ENCODE data around the gene SMOC1.

The SMOC1 gene

DNA sequence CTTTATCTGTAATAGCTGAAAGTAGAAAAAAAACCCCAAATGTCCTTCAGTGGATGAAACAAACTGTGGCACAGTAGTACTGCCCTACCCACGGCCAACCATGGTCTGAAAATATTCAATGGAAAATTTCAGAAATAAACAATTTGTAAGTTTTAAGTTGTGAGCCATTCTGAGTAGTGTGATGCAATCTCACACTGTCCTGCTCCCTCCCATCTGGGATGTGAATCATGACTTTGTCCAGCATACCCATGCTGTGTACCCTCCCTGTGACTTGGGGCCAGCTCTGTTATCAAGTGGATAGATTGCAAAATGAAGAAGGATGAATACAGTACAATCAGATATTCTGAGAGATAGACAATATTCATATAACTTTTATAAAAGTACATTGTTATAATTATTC lies 106.2 kb downstream of the SMOC1 start:
- Mint-ChIP-seq H3K27me3 (peaks cover 78% of the 10 kb centered on the region), H3K4me1 (no peaks in the 10 kb centered on the region), H3K4me3 (no peak overlapping the region), H3K36me3 (ENCODE audit: insufficient read depth) (peaks cover 2% of the 10 kb centered on the region), H3K27ac (ENCODE audit: low read depth) (no peak overlapping the region), H3K9me3 (no peaks in the 10 kb centered on the region)
- ATAC-seq (replicated peaks; ENCODE audit: extremely low read depth, poor library complexity, severe bottlenecking), result no peak
- DNase-seq (ENCODE audit: low spot score in 2 of 2), result no peak

DNA sequence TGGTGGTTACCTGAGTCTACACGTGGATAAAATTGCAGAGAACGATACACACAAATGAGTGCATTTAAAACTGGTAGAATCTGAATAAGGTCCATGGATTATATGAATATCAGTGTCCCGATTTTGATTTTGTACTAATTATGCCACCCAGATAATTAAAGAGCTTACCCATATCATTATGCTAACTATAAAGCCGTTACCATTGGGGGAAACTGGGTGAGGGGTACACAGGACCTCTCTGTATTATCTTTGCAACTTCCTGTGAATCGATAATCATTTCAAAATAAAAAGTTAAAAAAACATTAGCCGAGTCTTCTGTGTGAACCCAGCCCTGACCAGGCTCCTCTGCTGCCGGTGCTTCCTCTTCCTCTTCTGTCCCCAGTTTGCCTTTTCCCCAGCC lies 107.1 kb downstream of the SMOC1 start:
- H3K27ac Mint-ChIP-seq (ENCODE audit: low read depth), result no peak overlapping the region
- peaks cover 2% of the 10 kb centered on the region for H3K36me3 Mint-ChIP-seq (ENCODE audit: insufficient read depth)
- ATAC-seq (replicated peaks; ENCODE audit: extremely low read depth, poor library complexity, severe bottlenecking) (no peak), DNase-seq (ENCODE audit: low spot score in 2 of 2) (no peak)
- H3K4me3 Mint-ChIP-seq, result no peak overlapping the region
- peaks cover 75% of the 10 kb centered on the region for H3K27me3 Mint-ChIP-seq
- no peaks in the 10 kb centered on the region for H3K9me3 Mint-ChIP-seq
- no peaks in the 10 kb centered on the region for H3K4me1 Mint-ChIP-seq

DNA sequence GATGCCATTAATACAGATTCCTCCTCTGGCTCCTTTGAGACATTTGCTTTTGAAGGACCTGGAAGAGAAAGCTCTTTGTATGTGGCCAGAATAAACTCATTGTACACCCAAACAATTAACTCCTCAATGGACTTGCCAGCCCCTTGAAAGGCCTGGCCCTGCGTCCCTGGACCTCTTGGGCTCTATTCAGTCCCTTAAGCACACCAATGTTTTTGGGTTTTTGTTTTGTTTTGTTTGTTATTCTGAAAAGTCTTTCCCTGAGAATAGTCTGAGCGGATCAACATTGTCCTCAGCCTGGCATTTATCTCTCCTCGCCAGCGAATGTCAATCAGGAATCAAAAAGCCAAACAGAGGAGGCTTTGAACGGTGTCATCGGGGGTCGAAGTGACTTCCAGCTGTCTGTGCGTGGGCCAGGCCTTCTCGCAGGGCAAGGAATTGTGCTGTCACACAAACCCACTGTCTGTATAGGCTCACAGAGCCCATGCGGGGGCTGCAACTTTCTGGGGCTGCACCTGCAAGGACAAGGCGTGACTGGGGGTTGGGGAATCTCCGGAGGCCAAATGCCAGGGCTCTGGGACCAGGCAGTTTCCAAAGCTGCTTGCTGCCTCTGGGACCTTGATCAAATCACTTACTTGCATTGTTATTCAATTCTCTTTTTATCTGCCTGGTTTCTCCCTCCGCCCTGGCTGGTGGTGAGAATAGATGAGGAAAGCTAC lies 108.3 kb downstream of the SMOC1 start:
- no peak overlapping the region for H3K4me3 Mint-ChIP-seq
- ATAC-seq (replicated peaks; ENCODE audit: extremely low read depth, poor library complexity, severe bottlenecking), result no peak

DNA sequence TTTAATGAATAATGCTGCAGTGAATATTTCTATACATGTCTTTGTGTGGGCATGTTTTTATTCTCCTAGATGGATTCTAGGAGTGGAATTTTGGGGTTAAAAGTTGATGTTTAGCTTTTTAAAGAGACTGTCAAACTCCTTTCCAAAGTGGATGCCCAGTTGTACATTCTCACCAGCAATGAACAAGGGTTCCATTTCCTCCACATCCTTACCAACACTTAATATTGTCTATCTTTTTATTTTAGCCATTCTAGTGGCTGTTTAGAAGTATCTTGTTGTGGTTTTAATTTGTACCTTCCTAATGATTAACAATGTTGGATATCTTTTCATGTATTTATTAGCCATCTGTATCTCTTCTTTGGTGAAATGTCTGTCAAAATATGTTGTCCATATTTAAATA lies 109.8 kb downstream of the SMOC1 start:
- Mint-ChIP-seq H3K27me3 (peaks cover 74% of the 10 kb centered on the region), H3K27ac (ENCODE audit: low read depth) (no peak overlapping the region), H3K9me3 (no peaks in the 10 kb centered on the region), H3K4me3 (no peak overlapping the region), H3K4me1 (no peaks in the 10 kb centered on the region), H3K36me3 (ENCODE audit: insufficient read depth) (peaks cover 1% of the 10 kb centered on the region)
- ATAC-seq (replicated peaks; ENCODE audit: extremely low read depth, poor library complexity, severe bottlenecking) (no peak), DNase-seq (ENCODE audit: low spot score in 2 of 2) (no peak)

More for the DNA sequence above, 108.3 kb downstream of the SMOC1 start:
- Mint-ChIP-seq H3K27me3 (peaks cover 73% of the 10 kb centered on the region), H3K27ac (ENCODE audit: low read depth) (no peak overlapping the region), H3K36me3 (ENCODE audit: insufficient read depth) (peaks cover 2% of the 10 kb centered on the region), H3K9me3 (no peaks in the 10 kb centered on the region), H3K4me1 (no peaks in the 10 kb centered on the region)
- no peak for DNase-seq (ENCODE audit: low spot score in 2 of 2)

DNA sequence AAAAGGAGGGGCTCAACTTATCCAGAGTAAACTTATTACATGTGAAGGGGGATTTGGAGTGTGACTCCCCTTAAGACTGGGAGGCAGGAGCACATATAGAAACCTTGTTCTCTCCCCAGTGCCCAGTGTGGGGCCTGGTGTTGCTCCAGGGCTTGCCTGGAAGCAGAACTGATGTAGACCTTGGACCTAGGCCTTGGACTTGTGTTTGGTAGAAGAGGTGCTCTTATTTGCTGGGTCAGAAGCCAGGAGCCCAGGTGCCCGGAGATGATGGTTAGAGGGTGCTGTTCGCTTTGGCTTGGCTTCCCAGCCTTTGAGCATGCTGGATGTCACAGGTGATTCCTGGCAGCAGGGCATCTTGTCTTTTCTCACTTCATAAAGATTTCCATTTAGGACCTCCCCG lies 110.4 kb downstream of the SMOC1 start:
- no peak overlapping the region for H3K27ac Mint-ChIP-seq (ENCODE audit: low read depth)
- DNase-seq (ENCODE audit: low spot score in 2 of 2) (no peak), ATAC-seq (replicated peaks; ENCODE audit: extremely low read depth, poor library complexity, severe bottlenecking) (no peak)
- no peak overlapping the region for H3K4me3 Mint-ChIP-seq
- H3K4me1 Mint-ChIP-seq, result no peaks in the 10 kb centered on the region
- no peaks in the 10 kb centered on the region for H3K36me3 Mint-ChIP-seq (ENCODE audit: insufficient read depth)
- H3K27me3 Mint-ChIP-seq, result peaks cover 79% of the 10 kb centered on the region
- H3K9me3 Mint-ChIP-seq, result no peaks in the 10 kb centered on the region

DNA sequence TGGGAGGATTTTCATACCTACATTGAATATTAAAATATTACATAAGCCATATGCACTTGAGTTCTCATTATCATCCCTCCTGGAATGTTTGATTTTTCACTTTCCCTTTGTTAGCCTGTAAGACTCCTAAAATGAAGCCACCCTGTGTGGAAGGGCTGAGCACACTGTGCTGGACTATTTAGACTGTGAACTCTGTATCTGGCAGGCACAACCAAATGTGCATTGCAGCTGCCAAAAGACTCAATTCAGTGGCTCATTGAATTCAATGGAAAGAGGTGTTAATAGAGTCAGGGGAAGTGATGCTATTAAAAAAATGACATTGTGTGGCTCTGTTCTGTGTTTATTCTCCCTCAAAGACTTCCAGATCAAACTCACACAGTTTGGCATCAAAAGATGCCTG lies 111.1 kb downstream of the SMOC1 start:
- Mint-ChIP-seq H3K4me3 (no peak overlapping the region), H3K36me3 (ENCODE audit: insufficient read depth) (no peaks in the 10 kb centered on the region), H3K4me1 (no peaks in the 10 kb centered on the region), H3K9me3 (no peaks in the 10 kb centered on the region), H3K27ac (ENCODE audit: low read depth) (no peak overlapping the region), H3K27me3 (peaks cover 86% of the 10 kb centered on the region)
- ATAC-seq (replicated peaks; ENCODE audit: extremely low read depth, poor library complexity, severe bottlenecking), result no peak
- DNase-seq (ENCODE audit: low spot score in 2 of 2), result no peak

DNA sequence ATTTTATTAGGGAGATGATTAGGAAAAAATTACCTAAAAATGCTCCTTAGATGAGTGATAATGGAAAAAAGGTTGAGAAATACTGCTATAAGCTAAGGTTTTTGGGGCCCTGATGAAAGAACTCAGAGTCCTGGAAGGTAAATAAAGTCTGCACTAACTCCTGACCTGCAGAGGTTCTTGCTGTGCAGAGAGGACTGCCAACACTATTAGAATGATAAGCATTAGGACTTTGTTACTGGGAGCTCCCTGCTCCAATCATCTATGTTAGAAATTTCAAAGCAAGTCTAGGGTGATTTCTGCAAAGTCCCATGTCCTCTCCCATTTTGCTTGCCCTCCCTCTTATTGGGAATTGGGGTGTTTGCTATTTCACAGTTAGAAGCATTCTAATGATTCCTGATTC lies 112.2 kb downstream of the SMOC1 start:
- no peaks in the 10 kb centered on the region for H3K9me3 Mint-ChIP-seq
- H3K4me3 Mint-ChIP-seq, result no peak overlapping the region
- DNase-seq (ENCODE audit: low spot score in 2 of 2), result no peak
- H3K27me3 Mint-ChIP-seq, result peaks cover 79% of the 10 kb centered on the region
- H3K36me3 Mint-ChIP-seq (ENCODE audit: insufficient read depth), result no peaks in the 10 kb centered on the region
- ATAC-seq (replicated peaks; ENCODE audit: extremely low read depth, poor library complexity, severe bottlenecking), result no peak
- no peak overlapping the region for H3K27ac Mint-ChIP-seq (ENCODE audit: low read depth)
- H3K4me1 Mint-ChIP-seq, result no peaks in the 10 kb centered on the region

DNA sequence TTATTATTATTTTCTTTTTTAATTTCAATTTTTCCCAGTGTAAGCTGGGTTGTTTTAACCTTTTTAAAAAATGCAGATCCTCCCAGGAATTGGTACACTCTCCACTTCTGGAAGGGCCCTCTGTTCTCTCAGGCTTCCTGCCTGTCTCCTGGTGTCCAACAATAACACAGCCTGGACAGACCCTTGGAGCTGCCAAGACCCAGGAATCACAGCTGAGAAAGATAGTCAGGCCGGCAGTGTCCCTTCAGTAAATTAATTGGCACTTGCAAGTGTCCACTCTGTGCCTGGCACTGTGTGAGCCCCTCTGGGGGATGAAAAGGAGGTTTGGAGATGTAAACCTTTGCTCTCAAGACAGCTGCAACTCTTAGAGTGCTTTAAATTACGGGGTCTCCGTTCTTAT lies 113.3 kb downstream of the SMOC1 start:
- no peak for DNase-seq (ENCODE audit: low spot score in 2 of 2)
- H3K9me3 Mint-ChIP-seq, result no peaks in the 10 kb centered on the region
- ATAC-seq (replicated peaks; ENCODE audit: extremely low read depth, poor library complexity, severe bottlenecking), result no peak
- H3K4me1 Mint-ChIP-seq, result no peaks in the 10 kb centered on the region
- H3K4me3 Mint-ChIP-seq, result no peak overlapping the region
- no peak overlapping the region for H3K27ac Mint-ChIP-seq (ENCODE audit: low read depth)
- peaks cover 72% of the 10 kb centered on the region for H3K27me3 Mint-ChIP-seq
- no peaks in the 10 kb centered on the region for H3K36me3 Mint-ChIP-seq (ENCODE audit: insufficient read depth)

DNA sequence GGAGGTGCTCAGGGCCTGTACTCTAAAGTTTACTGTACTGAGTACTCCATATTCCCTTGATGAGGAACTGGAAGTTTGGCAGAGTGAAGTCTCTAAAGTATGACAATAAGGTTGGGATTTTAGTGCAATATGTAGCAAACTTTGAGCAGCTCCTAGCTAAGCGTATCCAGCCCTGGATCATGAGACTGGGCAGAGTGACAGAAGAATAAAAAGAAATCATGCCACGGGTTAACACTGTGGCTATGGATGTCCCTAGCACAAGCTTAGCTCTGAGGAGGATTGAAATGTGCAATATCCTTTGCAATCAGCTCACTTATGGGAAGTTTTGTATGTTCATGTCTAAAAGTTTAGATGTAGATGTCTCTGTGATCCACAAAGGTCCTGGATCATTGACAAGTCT lies 114.1 kb downstream of the SMOC1 start:
- ATAC-seq (replicated peaks; ENCODE audit: extremely low read depth, poor library complexity, severe bottlenecking) (no peak), DNase-seq (ENCODE audit: low spot score in 2 of 2) (no peak)
- H3K4me1 Mint-ChIP-seq, result no peaks in the 10 kb centered on the region
- no peaks in the 10 kb centered on the region for H3K9me3 Mint-ChIP-seq
- no peaks in the 10 kb centered on the region for H3K36me3 Mint-ChIP-seq (ENCODE audit: insufficient read depth)
- peaks cover 69% of the 10 kb centered on the region for H3K27me3 Mint-ChIP-seq
- H3K27ac Mint-ChIP-seq (ENCODE audit: low read depth), result no peak overlapping the region
- no peak overlapping the region for H3K4me3 Mint-ChIP-seq

DNA sequence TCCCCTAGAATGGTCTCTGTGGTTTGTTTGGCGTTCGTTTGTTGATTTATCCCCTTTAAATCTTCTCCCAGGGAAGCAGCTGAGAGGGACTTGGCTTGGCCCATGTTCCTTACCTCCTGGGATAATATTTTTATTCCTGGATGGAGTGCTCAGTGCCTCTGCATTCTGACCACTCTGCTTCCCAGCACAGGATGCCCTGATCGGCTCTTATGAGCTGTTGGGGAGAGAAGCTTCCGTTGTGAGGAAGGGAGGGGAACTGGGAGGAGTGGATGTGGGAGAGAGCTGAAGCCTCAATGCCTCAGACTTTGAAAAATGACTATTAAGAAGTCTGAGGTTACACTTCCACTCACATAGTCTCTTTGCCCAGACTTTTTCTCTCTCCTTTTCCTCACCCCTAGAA lies 114.8 kb downstream of the SMOC1 start:
- no peaks in the 10 kb centered on the region for H3K9me3 Mint-ChIP-seq
- no peak overlapping the region for H3K27ac Mint-ChIP-seq (ENCODE audit: low read depth)
- H3K4me3 Mint-ChIP-seq, result no peak overlapping the region
- DNase-seq (ENCODE audit: low spot score in 2 of 2) (no peak), ATAC-seq (replicated peaks; ENCODE audit: extremely low read depth, poor library complexity, severe bottlenecking) (no peak)
- no peaks in the 10 kb centered on the region for H3K4me1 Mint-ChIP-seq
- peaks cover 69% of the 10 kb centered on the region for H3K27me3 Mint-ChIP-seq
- H3K36me3 Mint-ChIP-seq (ENCODE audit: insufficient read depth), result no peaks in the 10 kb centered on the region

DNA sequence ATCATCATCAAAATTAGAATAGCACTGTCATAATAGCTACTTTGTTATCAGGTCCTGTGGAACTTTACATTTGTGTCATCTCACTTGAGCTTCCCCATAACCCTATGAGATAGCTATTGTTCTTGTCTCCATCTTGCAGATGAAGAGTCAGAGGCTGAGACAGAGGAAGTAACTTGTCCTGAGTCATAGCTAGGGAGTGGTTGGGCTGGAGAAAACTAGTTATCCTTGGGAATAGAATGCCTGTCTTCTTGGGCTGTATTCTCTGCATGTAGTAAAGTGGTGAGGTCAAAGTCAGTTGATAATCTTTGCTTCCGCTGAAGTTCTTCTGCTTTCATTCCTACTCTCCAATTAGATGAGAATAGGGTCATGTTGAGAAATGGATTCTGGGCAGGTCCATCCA lies 117.0 kb downstream of the SMOC1 start:
- Mint-ChIP-seq H3K36me3 (ENCODE audit: insufficient read depth) (no peaks in the 10 kb centered on the region), H3K4me1 (no peaks in the 10 kb centered on the region), H3K27me3 (peaks cover 52% of the 10 kb centered on the region), H3K27ac (ENCODE audit: low read depth) (no peak overlapping the region), H3K9me3 (no peaks in the 10 kb centered on the region), H3K4me3 (no peak overlapping the region)
- DNase-seq (ENCODE audit: low spot score in 2 of 2) (no peak), ATAC-seq (replicated peaks; ENCODE audit: extremely low read depth, poor library complexity, severe bottlenecking) (no peak)

DNA sequence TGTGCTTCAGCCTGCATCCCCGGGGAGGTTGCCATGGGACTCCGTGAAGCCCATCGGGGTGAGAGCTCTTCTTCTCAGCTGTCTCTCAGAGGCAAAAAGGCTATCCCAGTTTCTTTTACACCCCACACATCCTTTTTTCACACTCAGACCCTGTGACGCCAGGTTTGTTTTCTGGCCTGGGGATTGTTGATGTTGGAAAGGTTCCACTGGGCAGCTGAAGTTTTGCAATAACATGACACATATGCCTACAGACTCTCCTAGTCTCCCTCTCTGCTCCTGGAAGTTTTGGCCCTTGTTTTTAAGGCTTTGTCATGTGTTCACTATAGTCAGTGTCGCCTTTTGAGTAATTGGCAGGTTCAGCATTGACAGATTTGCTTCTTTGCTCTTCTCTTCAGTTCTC lies 118.6 kb downstream of the SMOC1 start:
- no peaks in the 10 kb centered on the region for H3K4me1 Mint-ChIP-seq
- no peak for DNase-seq (ENCODE audit: low spot score in 2 of 2)
- H3K27me3 Mint-ChIP-seq, result peaks cover 39% of the 10 kb centered on the region

DNA sequence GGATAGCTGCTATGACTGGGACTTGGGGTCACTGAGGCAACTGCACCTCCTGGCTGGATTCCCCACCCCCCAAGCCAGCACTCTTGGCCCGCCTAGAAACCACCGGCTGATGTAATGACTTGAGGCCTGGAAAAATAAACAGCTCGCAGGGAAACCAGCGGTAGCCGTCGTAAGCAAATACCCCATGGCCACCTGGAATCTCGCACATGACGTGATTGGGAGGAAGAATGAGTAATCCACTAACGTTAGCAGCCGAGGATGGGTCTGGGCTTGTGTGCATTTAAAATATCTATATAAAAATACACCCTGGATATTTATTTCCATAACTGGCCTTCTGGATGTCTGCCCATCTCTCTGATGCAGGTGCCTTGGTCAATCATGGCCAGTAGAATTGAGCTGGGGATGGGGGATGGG lies 120.1 kb downstream of the SMOC1 start:
- Mint-ChIP-seq H3K36me3 (ENCODE audit: insufficient read depth) (no peaks in the 10 kb centered on the region), H3K4me1 (no peaks in the 10 kb centered on the region), H3K9me3 (no peaks in the 10 kb centered on the region), H3K27ac (ENCODE audit: low read depth) (no peak overlapping the region), H3K4me3 (no peak overlapping the region), H3K27me3 (peaks cover 37% of the 10 kb centered on the region)
- no peak for DNase-seq (ENCODE audit: low spot score in 2 of 2)
- ATAC-seq (replicated peaks; ENCODE audit: extremely low read depth, poor library complexity, severe bottlenecking), result no peak

More for the DNA sequence above, 118.6 kb downstream of the SMOC1 start:
- no peak overlapping the region for H3K4me3 Mint-ChIP-seq
- H3K9me3 Mint-ChIP-seq, result no peaks in the 10 kb centered on the region
- H3K27ac Mint-ChIP-seq (ENCODE audit: low read depth), result no peak overlapping the region
- H3K36me3 Mint-ChIP-seq (ENCODE audit: insufficient read depth), result no peaks in the 10 kb centered on the region
- no peak for ATAC-seq (replicated peaks; ENCODE audit: extremely low read depth, poor library complexity, severe bottlenecking)

All from central memory CD8-positive, alpha-beta T cell (primary cell).